Measurements from ENCODE around the gene CPE. TPM values are rescaled to one million over a fixed set of nuclear protein-coding genes. Genes with fewer than 3 reads are reported as not detected.

CPE gene
- total RNA-seq (2022; extraction: Qiagen RNA extraction; ENCODE audit: low read depth), result 1.1 to 2.0 TPM (median 1.4 TPM) in 5 replicates

GRCh38 chr4:165378745-165379677 is at the start of gene CPE:
CPE (plus strand) TSS chr4:165379008; CDS start chr4:165379222, 214 bp downstream.

Other genes with a start within 250 kb of the CPE start
- gene KLHL2, start 171.4 kb upstream of the CPE start, total RNA-seq (2022; extraction: Qiagen RNA extraction; ENCODE audit: low read depth), result 10.9 to 16.6 TPM (median 13.7 TPM) in 5 replicates
- 10.9 to 21.3 TPM (median 19.6 TPM) in 5 replicates for gene MSMO1, start 51.3 kb upstream of the CPE start, total RNA-seq (2022; extraction: Qiagen RNA extraction; ENCODE audit: low read depth)

Data from A549 treated with ZK216348 at 1 μM for 4 hours (cell line).